ENCODE data around the gene TNS1. TPM values are rescaled to one million over a fixed set of nuclear protein-coding genes. Genes with fewer than 3 reads are reported as not detected.

The TNS1 gene
- polyA plus RNA-seq, 1 of the 3 experiments (the other 2 are of a cell fraction): 12.1 TPM

GRCh38 chr2:217971166-217971565 is 31.6 kb downstream of the TNS1 start:
- WGBS (ENCODE audit: low lambda C conversion rate): 89% methylated on average over 5 of the region's 5 CpGs
- DNase-seq: no peak
- Histone ChIP-seq H3K4me3 (ENCODE audit: low read depth in 2 of 2, low read length in 1 of 2) (no peak overlapping the region), H3K9ac (no peak overlapping the region), H3K27ac (ENCODE audit: low read depth in 2 of 2, low read length in 1 of 2) (no peak overlapping the region), H3K9me3 (no peaks in the 10 kb centered on the region), H3K79me2 (ENCODE audit: insufficient read depth) (peaks cover 50% of the 10 kb centered on the region), H3K27me3 (ENCODE audit: insufficient read depth) (no peaks in the 10 kb centered on the region), H3K36me3 (replicated peaks in 1 of 2; ENCODE audit: control insufficient read depth in 1 of 2, insufficient read depth in 2 of 2, low read length in 1 of 2) (peaks cover 11 to 17% of the 10 kb centered on the region in 2 experiments), H2AFZ (ENCODE audit: low read depth) (no peak overlapping the region), H3F3A (replicated peaks; ENCODE audit: insufficient read depth) (peaks cover 15% of the 10 kb centered on the region), H4K20me1 (ENCODE audit: insufficient read depth) (peaks cover 65% of the 10 kb centered on the region), H3K9me2 (no peaks in the 10 kb centered on the region), H3K4me2 (no peak overlapping the region), H3K4me1 (ENCODE audit: control insufficient read depth in 1 of 2, insufficient read depth in 2 of 2, low read depth in 1 of 2, low read length in 1 of 2) (peaks cover 0 to 8% of the 10 kb centered on the region in 2 experiments; a peak in 1 of 4 replicates)
- TF ChIP-seq, protein P1, sequence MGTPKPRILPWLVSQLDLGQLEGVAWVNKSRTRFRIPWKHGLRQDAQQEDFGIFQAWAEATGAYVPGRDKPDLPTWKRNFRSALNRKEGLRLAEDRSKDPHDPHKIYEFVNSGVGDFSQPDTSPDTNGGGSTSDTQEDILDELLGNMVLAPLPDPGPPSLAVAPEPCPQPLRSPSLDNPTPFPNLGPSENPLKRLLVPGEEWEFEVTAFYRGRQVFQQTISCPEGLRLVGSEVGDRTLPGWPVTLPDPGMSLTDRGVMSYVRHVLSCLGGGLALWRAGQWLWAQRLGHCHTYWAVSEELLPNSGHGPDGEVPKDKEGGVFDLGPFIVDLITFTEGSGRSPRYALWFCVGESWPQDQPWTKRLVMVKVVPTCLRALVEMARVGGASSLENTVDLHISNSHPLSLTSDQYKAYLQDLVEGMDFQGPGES (IDR thresholded peaks at IDR 0.05; ENCODE audit: low read depth, low read length): no peak
- TF ChIP-seq JUND (IDR thresholded peaks at IDR 0.05): no peak
- TF ChIP-seq PBX3 (IDR thresholded peaks at IDR 0.05): no peak
- no peak for TF ChIP-seq NRF1 (IDR thresholded peaks at IDR 0.05; ENCODE audit: low read depth, low read length)
- no peak for TF ChIP-seq RAD21 (IDR thresholded peaks at IDR 0.05; ENCODE audit: low read length)
- POLR2A ChIA-PET: no interaction called here
- CTCF ChIA-PET: interaction anchor here (0.8 to 3.7 kb wide), 5 partner anchors 17 to 182 kb away, joined by 3 to 21 read pairs (median 8); no protein-coding TSS in a partner anchor

- Histone ChIP-seq H3K4me3 (ENCODE audit: low read depth in 2 of 2, low read length in 1 of 2) (no peak overlapping the region), H2AFZ (ENCODE audit: low read depth) (no peak overlapping the region), H3K9me3 (no peaks in the 10 kb centered on the region), H3K27ac (ENCODE audit: low read depth in 2 of 2, low read length in 1 of 2) (no peak overlapping the region), H3K9ac (no peak overlapping the region), H3K79me2 (ENCODE audit: insufficient read depth) (peaks cover 52% of the 10 kb centered on the region), H3K4me2 (no peak overlapping the region), H3K27me3 (ENCODE audit: insufficient read depth) (no peaks in the 10 kb centered on the region), H3K36me3 (replicated peaks in 1 of 2; ENCODE audit: control insufficient read depth in 1 of 2, insufficient read depth in 2 of 2, low read length in 1 of 2) (peaks cover 9 to 17% of the 10 kb centered on the region in 2 experiments), H3K9me2 (no peaks in the 10 kb centered on the region), H4K20me1 (ENCODE audit: insufficient read depth) (peaks cover 65% of the 10 kb centered on the region), H3F3A (replicated peaks; ENCODE audit: insufficient read depth) (peaks cover 15% of the 10 kb centered on the region), H3K4me1 (ENCODE audit: control insufficient read depth in 1 of 2, insufficient read depth in 2 of 2, low read depth in 1 of 2, low read length in 1 of 2) (peaks cover 0 to 17% of the 10 kb centered on the region in 2 experiments; a peak in 1 of 4 replicates)
- POLR2A ChIA-PET: no interaction called here
- no peak for DNase-seq
- CTCF ChIA-PET: interaction anchor here (0.7 to 3.7 kb wide), 5 partner anchors 14 to 181 kb away, joined by 3 to 21 read pairs (median 9); no protein-coding TSS in a partner anchor
- TF ChIP-seq PBX3 (IDR thresholded peaks at IDR 0.05): no peak
- no peak for TF ChIP-seq NRF1 (IDR thresholded peaks at IDR 0.05; ENCODE audit: low read depth, low read length)
- TF ChIP-seq TEAD4 (IDR thresholded peaks at IDR 0.05; ENCODE audit: borderline replicate concordance, insufficient read depth): no peak
- TF ChIP-seq, protein P2, sequence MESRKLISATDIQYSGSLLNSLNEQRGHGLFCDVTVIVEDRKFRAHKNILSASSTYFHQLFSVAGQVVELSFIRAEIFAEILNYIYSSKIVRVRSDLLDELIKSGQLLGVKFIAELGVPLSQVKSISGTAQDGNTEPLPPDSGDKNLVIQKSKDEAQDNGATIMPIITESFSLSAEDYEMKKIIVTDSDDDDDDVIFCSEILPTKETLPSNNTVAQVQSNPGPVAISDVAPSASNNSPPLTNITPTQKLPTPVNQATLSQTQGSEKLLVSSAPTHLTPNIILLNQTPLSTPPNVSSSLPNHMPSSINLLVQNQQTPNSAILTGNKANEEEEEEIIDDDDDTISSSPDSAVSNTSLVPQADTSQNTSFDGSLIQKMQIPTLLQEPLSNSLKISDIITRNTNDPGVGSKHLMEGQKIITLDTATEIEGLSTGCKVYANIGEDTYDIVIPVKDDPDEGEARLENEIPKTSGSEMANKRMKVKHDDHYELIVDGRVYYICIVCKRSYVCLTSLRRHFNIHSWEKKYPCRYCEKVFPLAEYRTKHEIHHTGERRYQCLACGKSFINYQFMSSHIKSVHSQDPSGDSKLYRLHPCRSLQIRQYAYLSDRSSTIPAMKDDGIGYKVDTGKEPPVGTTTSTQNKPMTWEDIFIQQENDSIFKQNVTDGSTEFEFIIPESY (IDR thresholded peaks at IDR 0.05; ENCODE audit: borderline replicate concordance, low read depth): no peak
- TF ChIP-seq POLR2AphosphoS5 (IDR thresholded peaks at IDR 0.05; ENCODE audit: low read depth, low read length): no peak
- TF ChIP-seq JUND (IDR thresholded peaks at IDR 0.05): no peak
- no peak for TF ChIP-seq CTCF (IDR thresholded peaks at IDR 0.05)
- TF ChIP-seq USF1 (IDR thresholded peaks at IDR 0.05; ENCODE audit: borderline replicate concordance, low read depth): no peak
- TF ChIP-seq RXRA (IDR thresholded peaks at IDR 0.05; ENCODE audit: borderline replicate concordance, low read depth): no peak
- TF ChIP-seq FOXM1 (IDR thresholded peaks at IDR 0.05; ENCODE audit: low read depth): no peak
- TF ChIP-seq, protein P1 (IDR thresholded peaks at IDR 0.05; ENCODE audit: low read depth, low read length): no peak
- no peak for TF ChIP-seq GATA2 (CRISPR knock-in tag; IDR thresholded peaks at IDR 0.05)
- no peak for TF ChIP-seq FOXJ3 (CRISPR knock-in tag; IDR thresholded peaks at IDR 0.05)
- TF ChIP-seq YY1 (IDR thresholded peaks at IDR 0.05; ENCODE audit: low read depth): no peak
- TF ChIP-seq EZH2phosphoT487 (IDR thresholded peaks at IDR 0.05; ENCODE audit: borderline replicate concordance, low read depth): no peak
- TF ChIP-seq MEF2A (IDR thresholded peaks at IDR 0.05; ENCODE audit: borderline replicate concordance, low read depth): no peak
- TF ChIP-seq NFIC (IDR thresholded peaks at IDR 0.05; ENCODE audit: borderline replicate concordance): no peak
Observed at GRCh38 chr2:217970206-217970605, 32.6 kb downstream of the TNS1 start.
